ENCODE results near the gene VWF.
A peak's percentile ranks its signal among the peaks of the same experiment; 100 is the strongest.
"Not testable (repeated sequence)": the region's sequence is repeated elsewhere in the genome, so short reads cannot be mapped to it uniquely, and the experiment has no call there.

Gene VWF

GRCh38 chr12:6029401-6029800 lies 95.1 kb downstream of the VWF start:
- no peak for DNase-seq

DNA sequence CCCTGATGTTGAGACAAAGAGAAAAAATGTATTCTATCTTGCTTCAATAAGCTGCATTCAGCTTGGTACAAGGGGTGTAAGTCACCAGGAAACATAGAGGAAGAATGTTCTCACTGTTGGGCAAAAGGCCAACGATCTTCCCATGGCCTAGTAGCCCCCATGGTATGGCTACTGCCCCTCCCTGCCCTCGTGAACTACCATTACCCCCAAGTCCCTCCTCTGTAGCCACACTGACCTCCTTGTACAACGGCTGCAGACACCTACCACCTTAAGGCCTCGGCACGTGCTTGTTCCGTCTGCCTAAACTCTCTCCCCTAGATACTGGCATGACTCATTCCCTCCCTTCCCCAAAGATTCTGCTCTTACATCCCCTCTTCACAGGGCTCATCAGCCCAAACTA lies 97.5 kb downstream of the VWF start:
- no peak for DNase-seq

DNA sequence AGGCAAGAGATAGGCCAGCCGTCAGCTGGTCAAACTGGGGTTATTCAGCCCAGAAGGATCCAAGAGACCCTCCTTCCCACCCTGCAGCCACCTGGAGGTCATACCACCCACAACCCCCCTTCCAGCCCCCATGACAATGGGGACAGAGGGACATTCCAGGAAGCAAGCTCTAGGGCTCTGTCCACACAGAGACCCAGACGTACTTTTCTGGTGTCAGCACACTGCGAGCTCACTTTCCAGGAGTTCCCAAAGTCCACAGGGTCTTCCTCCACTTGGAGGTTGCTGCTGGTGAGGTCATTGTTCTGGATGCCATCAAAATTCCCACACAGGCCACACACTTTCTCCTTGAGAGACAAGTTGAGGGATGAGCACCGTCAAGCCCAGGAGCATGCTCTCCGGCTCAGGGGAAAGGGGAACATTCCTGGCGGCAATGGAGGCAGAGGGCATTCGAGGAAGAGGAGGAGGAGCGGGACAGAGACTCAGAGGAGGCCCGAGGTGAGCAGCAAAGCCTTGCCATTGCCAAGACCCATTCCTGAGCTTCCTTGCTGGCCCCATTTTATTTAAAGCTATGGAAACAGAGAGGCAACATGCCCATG lies 98.7 kb downstream of the VWF start:
- DNase-seq: not testable (repeated sequence)

DNA sequence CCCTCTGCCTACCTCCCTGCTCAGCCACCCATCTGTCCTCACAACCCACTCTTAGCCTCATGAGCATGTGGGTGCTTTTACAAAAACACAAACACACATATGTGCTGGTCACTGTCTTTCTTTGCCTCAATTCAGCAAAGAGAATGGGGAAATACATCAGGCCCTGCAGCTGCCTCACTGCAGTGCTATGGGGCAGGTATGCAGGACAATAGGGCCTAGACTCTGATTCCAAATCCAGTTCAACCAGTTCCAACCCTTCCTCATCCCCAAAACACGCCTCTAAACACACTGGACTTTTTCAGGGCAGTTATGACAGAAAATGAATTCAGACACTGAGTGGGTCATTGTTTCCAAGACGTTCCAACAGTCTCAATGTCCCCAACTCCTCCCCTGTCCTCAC lies 100.4 kb downstream of the VWF start:
- DNase-seq: not testable (repeated sequence)

DNA sequence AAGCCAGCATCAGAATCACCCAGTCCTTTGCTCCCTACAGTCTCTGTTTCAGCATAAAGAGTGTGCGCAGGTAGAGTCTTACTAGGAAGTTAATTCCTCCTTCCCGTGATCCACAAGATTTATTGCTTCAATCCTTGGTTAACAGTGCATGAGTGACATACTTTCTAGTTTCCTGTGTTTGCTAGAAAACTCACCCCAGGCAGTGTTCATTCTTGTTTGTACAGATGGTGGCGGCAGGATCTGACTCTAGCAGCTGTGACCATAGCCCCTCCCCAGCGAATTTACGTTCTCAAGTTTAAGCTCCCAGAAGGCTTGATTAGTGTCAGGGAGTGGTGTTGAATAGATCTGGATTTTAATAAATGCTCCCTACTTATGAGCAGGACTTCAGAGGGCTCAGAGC lies 103.5 kb downstream of the VWF start:
- DNase-seq: no peak

- DNase-seq: not testable (repeated sequence)
These were observed 104.0 kb downstream of the VWF start for GRCh38 chr12:6020511-6020910.

- not testable (repeated sequence) for DNase-seq
These were observed 105.2 kb downstream of the VWF start for GRCh38 chr12:6019256-6019655.

- no peak for DNase-seq
These were observed 106.2 kb downstream of the VWF start for GRCh38 chr12:6018265-6018664.

- no peak for DNase-seq
These were observed 107.7 kb downstream of the VWF start for GRCh38 chr12:6016756-6017155.

DNA sequence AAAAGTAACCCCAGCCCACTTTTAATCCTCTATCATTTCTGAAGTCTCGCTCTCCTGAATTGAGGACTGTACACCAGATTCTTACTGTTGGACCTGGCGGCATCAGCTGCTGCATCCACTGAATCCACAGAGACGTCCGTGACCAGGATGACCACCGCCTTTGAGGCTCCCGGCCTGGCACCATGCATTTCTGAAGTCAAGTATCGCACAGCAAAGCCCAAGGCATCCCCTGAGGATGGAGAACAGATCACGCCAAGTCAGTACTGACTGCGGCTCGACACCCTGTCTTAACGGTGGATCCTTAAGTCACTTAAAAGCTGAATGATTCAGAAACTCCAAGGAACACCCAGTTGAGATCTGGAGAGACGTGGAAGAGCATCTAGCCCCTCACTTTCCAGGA lies 108.5 kb downstream of the VWF start:
- not testable (repeated sequence) for DNase-seq

DNA sequence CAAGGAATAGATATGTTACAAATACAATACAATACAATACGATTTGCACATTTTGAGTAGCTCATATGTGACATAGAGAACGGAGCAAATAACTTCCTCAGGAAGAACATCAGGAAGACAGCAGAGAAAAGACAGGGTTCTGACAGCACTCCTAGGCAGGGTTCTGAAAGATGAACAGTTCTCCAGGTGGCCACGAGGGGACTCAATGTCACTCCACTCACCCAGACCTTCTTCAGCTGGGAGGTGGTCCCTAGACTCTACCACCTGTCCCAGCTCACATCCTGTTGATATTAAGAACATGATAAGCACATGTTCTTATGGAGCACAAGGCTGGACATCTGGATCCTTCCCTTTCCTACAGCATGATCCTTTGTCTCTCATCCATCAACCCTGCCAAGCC lies 109.2 kb downstream of the VWF start:
- DNase-seq: not testable (repeated sequence)

- not testable (repeated sequence) for DNase-seq
These were observed 113.7 kb downstream of the VWF start for GRCh38 chr12:6010631-6011350.

DNA sequence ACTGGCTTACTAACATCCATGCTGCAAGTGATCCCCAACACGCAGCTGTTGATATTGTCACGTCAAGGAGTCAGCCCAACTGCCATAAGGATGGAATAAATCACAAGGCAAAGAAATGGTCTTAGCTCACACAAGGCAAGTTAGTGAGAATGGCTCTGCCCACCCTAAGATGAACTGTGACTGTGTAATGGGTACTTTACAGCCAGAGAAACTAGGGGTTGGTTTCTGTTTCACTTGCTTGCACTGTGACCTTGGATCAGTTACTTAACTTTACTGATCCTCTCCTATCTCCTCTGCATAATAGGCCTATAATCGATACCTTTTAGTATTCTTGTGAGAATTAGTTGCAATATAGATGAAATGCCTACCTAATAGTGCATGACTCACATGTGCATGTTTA lies 127.2 kb downstream of the VWF start:
- peak; percentile 9 for DNase-seq

- DNase-seq: no peak
These were observed 128.0 kb downstream of the VWF start for GRCh38 chr12:5996459-5996858.

DNA sequence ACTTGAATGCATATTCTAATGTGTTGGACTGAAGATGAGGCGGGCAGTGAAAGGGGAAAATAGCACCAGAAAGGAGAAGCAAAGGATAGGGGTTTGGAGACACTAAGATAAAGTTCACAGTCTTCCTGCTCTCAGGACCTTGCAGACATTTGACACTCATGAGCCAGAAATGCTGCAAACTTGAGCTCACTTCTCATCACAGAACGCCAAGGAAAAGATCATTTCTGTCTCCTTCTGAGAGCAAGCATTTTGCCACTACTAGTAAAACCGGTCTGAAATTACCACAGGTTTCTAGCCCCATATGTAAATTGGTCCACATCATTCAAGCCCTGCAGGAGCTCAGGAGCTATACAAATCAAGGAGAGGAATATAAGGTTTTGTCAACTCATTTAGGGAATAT lies 134.8 kb downstream of the VWF start:
- no peak for DNase-seq

DNA sequence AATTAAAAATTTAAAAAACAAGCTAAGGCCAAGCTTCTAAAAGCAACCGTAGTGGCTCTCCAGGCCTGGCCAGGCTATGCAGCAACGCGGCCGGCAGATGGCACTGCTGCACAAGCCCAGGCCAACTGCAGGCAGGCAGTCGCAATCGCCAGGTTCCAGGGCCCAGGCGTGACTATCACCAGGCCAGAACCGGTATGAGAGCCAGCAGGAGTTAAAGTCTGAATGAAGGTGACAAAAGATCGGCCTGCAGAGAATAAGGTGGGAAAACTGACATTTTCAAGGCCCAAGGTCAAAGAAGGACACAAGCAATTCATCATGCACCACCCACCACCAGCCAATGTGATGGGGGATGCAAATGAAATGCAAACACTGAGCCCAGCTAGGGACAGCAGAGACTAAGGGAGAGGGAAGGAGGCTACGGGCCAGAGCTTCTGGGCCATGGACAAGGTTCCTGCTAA lies 135.8 kb downstream of the VWF start:
- peak; percentile 82 for DNase-seq

DNA sequence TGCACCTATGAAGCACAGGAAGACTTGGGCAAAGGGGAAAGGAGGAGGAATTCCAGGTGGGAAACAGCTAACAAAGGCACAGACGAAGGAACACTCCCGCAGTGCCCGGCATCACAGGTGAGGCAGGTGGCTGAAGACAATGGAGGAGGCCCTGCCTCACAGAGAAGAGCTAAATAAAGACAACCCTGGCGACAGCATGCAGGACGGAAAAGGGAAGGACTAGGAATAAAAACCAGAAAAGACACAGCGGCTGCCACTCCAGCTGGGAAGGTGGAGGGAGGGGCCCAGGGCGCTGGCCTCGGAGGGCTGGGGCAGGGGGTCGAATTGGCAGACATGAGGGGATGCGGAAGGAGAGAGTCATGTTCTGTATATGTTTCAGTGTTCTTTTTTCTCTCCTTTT lies 136.4 kb downstream of the VWF start:
- DNase-seq: no peak

DNA sequence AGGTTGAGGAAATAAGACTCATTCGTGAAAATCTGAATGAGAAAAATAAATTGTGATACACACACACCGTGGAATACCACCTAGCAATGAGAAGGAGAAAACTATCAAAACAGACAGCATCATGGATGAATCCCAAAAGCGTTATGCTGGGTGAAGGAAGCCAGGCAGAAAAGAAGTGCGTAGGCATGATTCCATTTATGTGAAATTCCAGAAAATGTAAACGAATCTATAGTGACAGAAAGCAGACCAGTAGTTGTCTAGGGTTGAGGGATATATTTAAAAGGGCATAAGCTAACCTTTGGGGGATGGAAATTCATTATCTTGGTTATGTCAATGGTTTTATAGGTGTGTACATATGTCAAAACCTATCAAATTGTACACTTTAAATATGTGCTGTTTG lies 136.9 kb downstream of the VWF start:
- no peak for DNase-seq

GRCh38 chr12:5985471-5985870 lies 139.0 kb downstream of the VWF start:
- no peak for DNase-seq

GRCh38 chr12:5984873-5985272 lies 139.6 kb downstream of the VWF start:
- DNase-seq: no peak

DNA sequence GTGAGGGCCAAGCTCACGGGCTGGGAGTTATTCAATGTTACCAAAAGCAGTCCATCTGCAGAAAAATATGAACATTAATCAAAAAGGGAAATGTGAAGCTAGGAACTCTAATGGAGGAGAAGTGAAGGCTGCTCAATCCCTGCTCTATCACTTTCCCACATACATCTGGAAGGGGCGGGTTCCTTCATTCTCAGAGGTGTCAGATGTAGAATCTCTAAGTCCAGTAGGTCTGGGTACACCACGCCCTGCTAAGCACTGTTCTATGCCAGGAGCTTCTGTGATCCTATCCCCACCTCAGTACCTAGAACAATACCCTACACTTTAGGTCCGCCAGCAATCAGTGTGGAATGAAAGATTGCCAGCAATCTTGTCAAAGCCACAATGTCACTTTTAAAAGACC lies 142.4 kb downstream of the VWF start:
- no peak for DNase-seq

- no peak for DNase-seq
These were observed 146.9 kb downstream of the VWF start for GRCh38 chr12:5977556-5977955.

GRCh38 chr12:5976711-5977110 lies 147.8 kb downstream of the VWF start:
- no peak for DNase-seq

DNA sequence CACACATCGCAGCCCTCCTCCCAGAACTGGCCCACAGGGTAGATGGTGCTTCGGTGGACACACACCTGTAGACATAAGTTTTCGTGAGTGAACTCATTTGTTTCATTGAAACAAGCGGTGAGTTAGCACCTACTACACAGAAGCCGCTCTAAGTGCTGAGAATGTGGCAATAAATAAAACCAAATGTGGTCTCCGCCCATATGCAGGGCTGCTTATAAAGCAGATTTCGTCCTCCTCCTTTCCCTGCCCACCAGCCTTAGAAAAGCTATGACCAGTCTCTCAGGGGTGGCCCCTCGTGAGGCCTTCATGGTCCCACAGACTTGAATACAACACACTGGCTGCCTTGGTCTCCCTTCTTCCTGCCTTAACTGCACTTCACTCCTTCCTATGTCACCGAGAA lies 148.3 kb downstream of the VWF start:
- DNase-seq: no peak
